ENCODE data around the gene GLI2.

- TF ChIP-seq POLR2A (IDR thresholded peaks at IDR 0.05; ENCODE audit: low read depth) = no peak
- TF ChIP-seq POLR2AphosphoS5 (IDR thresholded peaks at IDR 0.05) = no peak
These were observed 34.1 kb downstream of the GLI2 start for GRCh38 chr2:120769787-120770120.
